B cell (primary cell): ENCODE data around the gene RIOK3. TPM values are rescaled to one million over a fixed set of nuclear protein-coding genes. Genes with fewer than 3 reads are reported as not detected.

Source experiments
- ATAC-seq: fragments of 200-7000 bp; cut with Tn5 transposase; one replicate; pipeline ENCODE4 v1.10.0; 2021; ENCODE audit warnings: low read depth, mild to moderate bottlenecking, moderate number of reproducible peaks, moderate library complexity
- CTCF ChIA-PET: fragments of 350-600 bp; sonication (Branson Sonifier 250); formaldehyde crosslinking; loops from one replicate; lab custom pipeline; 2021; ENCODE audit warnings: antibody characterized with exemption, inconsistent platforms; lab: Charles Lee
- POLR2A ChIA-PET: fragments of 350-600 bp; sonication (Branson Sonifier 250); formaldehyde crosslinking; loops from one replicate; lab custom pipeline; 2021; ENCODE audit warnings: antibody characterized with exemption; lab: Charles Lee
- DNase-seq: peaks from one replicate; pipeline ENCODE4 v3.0.0; 2013
- H2AFZ ChIP-seq: 2 replicates; pipeline ENCODE4 v1.6.1; 2012; ENCODE audit warnings: mild to moderate bottlenecking, low read depth, low read length; ENCODE audit not compliant: insufficient read depth, poor library complexity, severe bottlenecking
- H3K27ac ChIP-seq, 2 donors: 1 replicate in 1 of 2; 2 replicates in 1 of 2; pipeline ENCODE4 v1.5.1; 2012 to 2013; ENCODE audit warnings: low read length in 2 of 2, mild to moderate bottlenecking in 2 of 2, moderate library complexity in 1 of 2
- H3K27me3 ChIP-seq, 4 experiments: fragments of 200-600 bp in 1 of 4; sonication (generic) in 1 of 4; replicated peaks in 1 of 4; 1 replicate in 2 of 4; 2 replicates in 2 of 4; pipeline versions ENCODE4 v1.6.1 to v1.7.0; 2013 to 2016; ENCODE audit warnings: low read length in 3 of 4, mild to moderate bottlenecking in 2 of 4, mixed read lengths in 1 of 4, moderate library complexity in 1 of 4; ENCODE audit not compliant: insufficient read depth in 4 of 4, control insufficient read depth in 3 of 4; ENCODE audit errors: control extremely low read depth in 1 of 4
- H3K36me3 ChIP-seq, 2 experiments: replicated peaks in 1 of 2; 1 replicate in 1 of 2; 2 replicates in 1 of 2; pipeline versions ENCODE4 v1.6.1 to v1.7.1; 2013; ENCODE audit warnings: low read length in 1 of 2; ENCODE audit not compliant: insufficient read depth in 2 of 2, control insufficient read depth in 1 of 2; ENCODE audit errors: control extremely low read depth in 1 of 2, extremely low read depth in 1 of 2
- H3K4me1 ChIP-seq, 2 donors: fragments of 200-600 bp in 1 of 2; sonication (generic) in 1 of 2; 1 replicate in 1 of 2; 2 replicates in 1 of 2; pipeline versions ENCODE4 v1.5.1 to v1.6.1; 2013 to 2017; ENCODE audit warnings: low read length in 2 of 2; ENCODE audit not compliant: control insufficient read depth in 2 of 2, insufficient read depth in 2 of 2
- H3K4me2 ChIP-seq: replicated peaks from 2 replicates; pipeline ENCODE3; 2012; ENCODE audit warnings: mild to moderate bottlenecking, low read depth, low read length; ENCODE audit not compliant: poor library complexity, severe bottlenecking
- H3K4me3 ChIP-seq, 5 experiments: fragments of 200-600 bp in 1 of 5; sonication (generic) in 1 of 5; 1 replicate in 3 of 5; 2 replicates in 2 of 5; pipeline versions ENCODE4 v1.5.1 to v1.7.0; 2011 to 2016; ENCODE audit warnings: low read length in 4 of 5, mild to moderate bottlenecking in 4 of 5, low read depth in 2 of 5, control low read depth in 1 of 5, moderate library complexity in 1 of 5; ENCODE audit not compliant: insufficient read depth in 1 of 5; ENCODE audit errors: control extremely low read depth in 1 of 5, extremely low read depth in 1 of 5
- H3K79me2 ChIP-seq: fragments of 200-600 bp; sonication (generic); one replicate; pipeline ENCODE4 v1.6.0; 2016; ENCODE audit warnings: low read length; ENCODE audit not compliant: control insufficient read depth, insufficient read depth
- H3K9ac ChIP-seq: fragments of 200-600 bp; sonication (generic); 2 replicates; pipeline ENCODE4 v1.6.1; 2017; ENCODE audit warnings: mild to moderate bottlenecking, low read length, moderate library complexity
- H3K9me3 ChIP-seq, 3 donors: one replicate each; pipeline versions ENCODE4 v1.6.1 to v1.7.1; 2013; ENCODE audit warnings: low read length in 2 of 3; ENCODE audit not compliant: control insufficient read depth in 2 of 3, insufficient read depth in 1 of 3; ENCODE audit errors: control extremely low read depth in 1 of 3
- H4K20me1 ChIP-seq: 2 replicates; pipeline ENCODE4 v1.6.0; 2012; ENCODE audit warnings: mild to moderate bottlenecking, low read length; ENCODE audit not compliant: insufficient read depth, control insufficient read depth, poor library complexity, severe bottlenecking
- H3K27ac Mint-ChIP-seq: one replicate; pipeline ENCODE4 v1.8.0; 2021; ENCODE audit warnings: mixed read lengths
- H3K27me3 Mint-ChIP-seq: one replicate; pipeline ENCODE4 v1.8.0; 2021; ENCODE audit warnings: mixed read lengths
- H3K4me1 Mint-ChIP-seq: one replicate; pipeline ENCODE4 v1.8.0; 2021; ENCODE audit warnings: mixed read lengths
- H3K4me3 Mint-ChIP-seq: one replicate; pipeline ENCODE4 v1.8.0; 2021; ENCODE audit warnings: mixed read lengths
- H3K9me3 Mint-ChIP-seq: one replicate; pipeline ENCODE4 v1.8.0; 2022; ENCODE audit warnings: mixed read lengths; ENCODE audit not compliant: insufficient read depth
- CTCF ChIP-seq: fragments of 200-600 bp; IDR thresholded peaks from one replicate; pipeline ENCODE4 v1.8.0; 2022; ENCODE audit warnings: antibody characterized with exemption, mild to moderate bottlenecking
- EZH2 ChIP-seq: IDR thresholded peaks from 2 replicates; pipeline ENCODE4 v1.6.1; 2012; ENCODE audit warnings: borderline replicate concordance, low read depth, mild to moderate bottlenecking, moderate library complexity, low read length; ENCODE audit not compliant: insufficient read depth, poor library complexity, severe bottlenecking
- WGBS: methylation state at CpG from one replicate; pipeline ENCODE4 v1.1.5; 2013; ENCODE audit warnings: missing lambda C conversion rate; ENCODE audit not compliant: insufficient coverage; 5-methylcytosine and 5-hydroxymethylcytosine counted together
- intact Hi-C: fragments of 100-400 bp; cut with micrococcal nuclease; formaldehyde crosslinking; loops from one replicate; pipeline ENCODE4 v1.10.0; 2022
- polyA plus RNA-seq: library from polyadenylated mRNA; depleted of rRNA; stranded (reverse); fragments of >200 nt; gene quantifications from 2 replicates; pipeline ENCODE4 v1.2.3, GENCODE V29; 2012
- total RNA-seq, 2 donors: library from RNA; stranded (reverse); fragments of 120-200 nt in 1 of 2; gene quantifications; 1 replicate in 1 of 2; 2 replicates in 1 of 2; pipeline versions ENCODE4 v1.2.3 to v1.2.4, GENCODE V29; 2013 to 2022

Gene RIOK3
- total and polyA plus RNA-seq, 2 donors (not counting 1 experiment from before 2014, with no cell fraction given), result 42.5 to 83.4 TPM

DNA sequence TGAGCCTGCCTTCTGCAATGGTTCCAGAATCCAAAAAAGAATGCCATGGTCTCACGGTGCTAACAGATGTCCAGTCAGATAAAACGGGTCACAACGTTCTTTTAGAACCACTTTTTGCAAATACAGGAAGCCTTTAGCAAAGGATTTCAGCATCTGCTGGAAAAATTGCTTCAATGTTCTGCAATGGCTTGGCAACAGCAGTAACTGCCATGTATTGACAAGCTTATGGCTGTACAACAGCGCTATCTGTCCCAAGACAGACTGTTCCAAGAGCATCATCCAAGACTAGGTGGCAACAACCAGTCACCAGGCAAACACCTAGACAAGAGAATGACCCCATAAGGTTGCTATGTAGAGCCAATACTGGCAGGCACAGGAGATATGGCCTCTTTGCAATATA is 37.6 kb upstream of the RIOK3 start:
- TF ChIP-seq EZH2 (no peak), CTCF (no peak)
- Mint-ChIP-seq H3K27ac (no peak overlapping the region), H3K27me3 (no peaks in the 10 kb centered on the region), H3K4me1 (peaks cover 5% of the 10 kb centered on the region), H3K9me3 (no peaks in the 10 kb centered on the region), H3K4me3 (no peak overlapping the region)
- Histone ChIP-seq H3K4me2 (no peak overlapping the region), H3K79me2 (peaks cover 5% of the 10 kb centered on the region), H3K27ac (no peak overlapping the region), H3K9ac (no peak overlapping the region), H4K20me1 (no peaks in the 10 kb centered on the region), H3K27me3 (no peaks in the 10 kb centered on the region), H3K36me3 (peaks cover 0 to 2% of the 10 kb centered on the region in 2 experiments), H3K4me3 (no peak overlapping the region), H2AFZ (no peak overlapping the region), H3K4me1 (peaks cover 0 to 3% of the 10 kb centered on the region in 2 donors), H3K9me3 (no peaks in the 10 kb centered on the region)
- WGBS, result 75% methylated on average over 4 of the region's 4 CpGs
- POLR2A ChIA-PET, result no interaction called here
- intact Hi-C loops, result no loop called here
- CTCF ChIA-PET, result interaction anchor here (0.5 to 1.6 kb wide), 3 partner anchors 485 to 602 kb away, joined by 3 to 5 read pairs (median 3); no protein-coding TSS in a partner anchor
- no peak for DNase-seq
- no peak for ATAC-seq

- peaks cover 7% of the 10 kb centered on the region for H3K4me1 Mint-ChIP-seq
- intact Hi-C loops, result no loop called here
- Histone ChIP-seq H4K20me1 (no peaks in the 10 kb centered on the region), H3K27ac (no peak overlapping the region), H3K4me1 (peaks cover 0 to 5% of the 10 kb centered on the region in 2 donors), H3K9ac (no peak overlapping the region), H3K4me2 (no peak overlapping the region), H2AFZ (no peak overlapping the region), H3K27me3 (no peaks in the 10 kb centered on the region), H3K9me3 (no peaks in the 10 kb centered on the region), H3K36me3 (peaks cover 0 to 2% of the 10 kb centered on the region in 2 experiments), H3K79me2 (no peaks in the 10 kb centered on the region), H3K4me3 (no peak overlapping the region)
- TF ChIP-seq EZH2, result no peak
- no peak for TF ChIP-seq CTCF
- ATAC-seq, result no peak
- H3K9me3 Mint-ChIP-seq, result no peaks in the 10 kb centered on the region
- POLR2A ChIA-PET, result no interaction called here
- H3K27me3 Mint-ChIP-seq, result no peaks in the 10 kb centered on the region
- no peak overlapping the region for H3K4me3 Mint-ChIP-seq
- no peak overlapping the region for H3K27ac Mint-ChIP-seq
- WGBS, result 76% methylated on average over 3 of the region's 3 CpGs
- CTCF ChIA-PET, result interaction anchor here (1.4 to 1.6 kb wide), 2 partner anchors 602 to 617 kb away, joined by 5 read pairs; no protein-coding TSS in a partner anchor
- DNase-seq, result no peak
Measured at GRCh38 chr18:23416298-23416697, 36.8 kb upstream of the RIOK3 start.
